Nephron progenitor cell (in vitro differentiated cells): ENCODE data around the gene SHISA4.
A peak's percentile ranks its signal among the peaks of the same experiment; 100 is the strongest.

Experiments used
- DNase-seq: peaks from one replicate; pipeline ENCODE4 v3.0.0; 2021
- H3K27ac Mint-ChIP-seq: 2 replicates; pipeline ENCODE4 v1.8.0; 2021; ENCODE audit warnings: mild to moderate bottlenecking, moderate library complexity, mixed read lengths
- H3K27me3 Mint-ChIP-seq: 2 replicates; pipeline ENCODE4 v1.8.0; 2021; ENCODE audit warnings: mild to moderate bottlenecking, low read depth, mixed read lengths; ENCODE audit not compliant: poor library complexity
- H3K36me3 Mint-ChIP-seq: 2 replicates; pipeline ENCODE4 v1.8.0; 2021; ENCODE audit warnings: low read depth, mixed read lengths
- H3K4me1 Mint-ChIP-seq: 2 replicates; pipeline ENCODE4 v1.8.0; 2021; ENCODE audit warnings: mixed read lengths
- H3K4me3 Mint-ChIP-seq: 2 replicates; pipeline ENCODE4 v1.8.0; 2021; ENCODE audit warnings: mild to moderate bottlenecking, moderate library complexity, mixed read lengths
- H3K9me3 Mint-ChIP-seq: 2 replicates; pipeline ENCODE4 v1.8.0; 2021; ENCODE audit warnings: mild to moderate bottlenecking, moderate library complexity, mixed read lengths
- CTCF ChIP-seq: fragments of 200-600 bp; sonication (generic); IDR thresholded peaks from 2 replicates; pipeline ENCODE4 v1.5.0; 2021; ENCODE audit warnings: antibody characterized with exemption

The SHISA4 gene

GRCh38 chr1:201942129-201942495 is 53.4 kb downstream of the SHISA4 start:
- peaks cover 91% of the 10 kb centered on the region for H3K4me1 Mint-ChIP-seq
- H3K27me3 Mint-ChIP-seq: peaks cover 6% of the 10 kb centered on the region
- no peak for DNase-seq
- no peak for TF ChIP-seq CTCF
- peak overlapping the region; percentile 99 for H3K27ac Mint-ChIP-seq
- H3K36me3 Mint-ChIP-seq: peaks cover 4% of the 10 kb centered on the region
- peak overlapping the region; percentile 78 for H3K4me3 Mint-ChIP-seq
- no peaks in the 10 kb centered on the region for H3K9me3 Mint-ChIP-seq
